ENCODE measurements around the gene ANP32B. TPM values are rescaled to one million over a fixed set of nuclear protein-coding genes. Genes with fewer than 3 reads are reported as not detected.

ANP32B gene
- polyA plus RNA-seq, 2 of the 4 experiments (the other 2 are of a cell fraction): 127 to 360 TPM

DNA sequence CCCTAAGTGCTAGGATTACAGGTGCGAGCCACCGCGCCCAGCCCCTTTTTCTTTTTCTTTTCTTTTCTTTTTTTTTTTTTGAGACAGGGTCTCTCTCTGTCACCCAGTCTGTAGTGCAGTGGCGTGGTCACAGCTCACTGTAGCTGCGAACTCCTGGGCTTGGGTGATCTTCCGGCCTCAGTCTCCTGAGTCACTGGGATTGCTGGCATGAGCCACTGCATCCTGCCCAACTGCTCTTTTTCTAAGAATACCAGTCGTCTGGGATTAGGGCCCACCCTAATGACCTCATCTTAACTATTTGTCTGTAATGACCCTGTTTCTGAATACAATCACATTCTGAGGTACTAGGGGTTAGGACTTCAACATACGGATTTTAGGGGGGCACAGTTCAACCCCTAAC lies 39.3 kb downstream of the ANP32B start:
- WGBS (ENCODE audit: missing lambda C conversion rate): 84% methylated on average over 8 of the region's 8 CpGs
- FAIRE-seq (no peak), ATAC-seq (no peak), DNase-seq (ENCODE audit: low read depth in 1 of 2, low spot score in 1 of 2) (no peak)
- TF ChIP-seq CTCF (IDR thresholded peaks at IDR 0.05) (no peak), CBX2 (IDR thresholded peaks at IDR 0.05; ENCODE audit: borderline replicate concordance, low read depth) (no peak), ELK1 (IDR thresholded peaks at IDR 0.05; ENCODE audit: low read depth, low read length) (no peak), TP53 (CRISPR knock-in tag; IDR thresholded peaks at IDR 0.05) (no peak), MAZ (IDR thresholded peaks at IDR 0.05; ENCODE audit: borderline replicate concordance, low read depth, low read length) (no peak), JUN (IDR thresholded peaks at IDR 0.05) (no peak)
- TF ChIP-seq, protein P1, sequence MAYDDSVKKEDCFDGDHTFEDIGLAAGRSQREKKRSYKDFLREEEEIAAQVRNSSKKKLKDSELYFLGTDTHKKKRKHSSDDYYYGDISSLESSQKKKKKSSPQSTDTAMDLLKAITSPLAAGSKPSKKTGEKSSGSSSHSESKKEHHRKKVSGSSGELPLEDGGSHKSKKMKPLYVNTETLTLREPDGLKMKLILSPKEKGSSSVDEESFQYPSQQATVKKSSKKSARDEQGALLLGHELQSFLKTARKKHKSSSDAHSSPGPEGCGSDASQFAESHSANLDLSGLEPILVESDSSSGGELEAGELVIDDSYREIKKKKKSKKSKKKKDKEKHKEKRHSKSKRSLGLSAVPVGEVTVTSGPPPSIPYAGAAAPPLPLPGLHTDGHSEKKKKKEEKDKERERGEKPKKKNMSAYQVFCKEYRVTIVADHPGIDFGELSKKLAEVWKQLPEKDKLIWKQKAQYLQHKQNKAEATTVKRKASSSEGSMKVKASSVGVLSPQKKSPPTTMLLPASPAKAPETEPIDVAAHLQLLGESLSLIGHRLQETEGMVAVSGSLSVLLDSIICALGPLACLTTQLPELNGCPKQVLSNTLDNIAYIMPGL (CRISPR knock-in tag; IDR thresholded peaks at IDR 0.05; ENCODE audit: borderline replicate concordance): no peak
- TF ChIP-seq, protein P2, sequence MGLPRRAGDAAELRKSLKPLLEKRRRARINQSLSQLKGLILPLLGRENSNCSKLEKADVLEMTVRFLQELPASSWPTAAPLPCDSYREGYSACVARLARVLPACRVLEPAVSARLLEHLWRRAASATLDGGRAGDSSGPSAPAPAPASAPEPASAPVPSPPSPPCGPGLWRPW (IDR thresholded peaks at IDR 0.05): no peak
- TF ChIP-seq, protein P3, sequence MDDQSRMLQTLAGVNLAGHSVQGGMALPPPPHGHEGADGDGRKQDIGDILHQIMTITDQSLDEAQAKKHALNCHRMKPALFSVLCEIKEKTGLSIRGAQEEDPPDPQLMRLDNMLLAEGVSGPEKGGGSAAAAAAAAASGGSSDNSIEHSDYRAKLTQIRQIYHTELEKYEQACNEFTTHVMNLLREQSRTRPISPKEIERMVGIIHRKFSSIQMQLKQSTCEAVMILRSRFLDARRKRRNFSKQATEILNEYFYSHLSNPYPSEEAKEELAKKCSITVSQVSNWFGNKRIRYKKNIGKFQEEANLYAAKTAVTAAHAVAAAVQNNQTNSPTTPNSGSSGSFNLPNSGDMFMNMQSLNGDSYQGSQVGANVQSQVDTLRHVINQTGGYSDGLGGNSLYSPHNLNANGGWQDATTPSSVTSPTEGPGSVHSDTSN (IDR thresholded peaks at IDR 0.05): no peak
- Histone ChIP-seq H3K4me1 (no peaks in the 10 kb centered on the region), H3K4me2 (no peak overlapping the region), H3K4me3 (no peak overlapping the region), H3K9me3 (no peaks in the 10 kb centered on the region), H3K27ac (no peak overlapping the region)
- ChIA-PET POLR2A (no interaction called here), CTCF (interaction anchor here (3.6 to 5.4 kb wide), 2 partner anchors 12 to 99 kb away, joined by 15 to 39 read pairs; partner anchors contain the start of gene TRMO)

DNA sequence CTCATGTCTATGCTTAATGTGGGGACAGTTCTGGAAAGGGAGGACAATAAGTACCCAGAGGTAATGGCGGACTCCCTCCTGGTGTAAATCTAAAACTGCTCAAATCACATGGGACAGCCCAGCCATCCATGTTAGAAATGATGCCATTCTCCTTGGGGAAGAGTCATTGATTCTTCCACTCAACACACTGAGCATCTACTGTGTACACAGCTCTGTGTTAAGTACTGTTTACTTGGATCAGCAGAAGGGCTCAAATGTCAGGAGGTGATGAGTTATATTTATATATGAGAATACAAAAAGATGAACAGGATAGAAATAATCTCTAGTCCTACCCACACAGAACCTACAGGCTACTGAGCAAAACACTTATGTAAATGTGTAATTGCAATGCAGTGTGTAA lies 41.6 kb downstream of the ANP32B start:
- Histone ChIP-seq H3K9me3 (no peaks in the 10 kb centered on the region), H3K4me1 (no peaks in the 10 kb centered on the region), H3K4me3 (no peak overlapping the region), H3K27ac (no peak overlapping the region), H3K4me2 (no peak overlapping the region)
- FAIRE-seq (no peak), DNase-seq (ENCODE audit: low read depth in 1 of 2, low spot score in 1 of 2) (no peak), ATAC-seq (no peak)
- TF ChIP-seq HEYL (CRISPR knock-in tag; IDR thresholded peaks at IDR 0.05) (no peak), BHLHE40 (IDR thresholded peaks at IDR 0.05; ENCODE audit: low read depth, low read length) (no peak), ZC3H11A (IDR thresholded peaks at IDR 0.05) (no peak), ZSCAN20 (CRISPR knock-in tag; IDR thresholded peaks at IDR 0.05) (no peak), RARB (CRISPR knock-in tag; IDR thresholded peaks at IDR 0.05) (no peak)
- TF ChIP-seq, protein P4, sequence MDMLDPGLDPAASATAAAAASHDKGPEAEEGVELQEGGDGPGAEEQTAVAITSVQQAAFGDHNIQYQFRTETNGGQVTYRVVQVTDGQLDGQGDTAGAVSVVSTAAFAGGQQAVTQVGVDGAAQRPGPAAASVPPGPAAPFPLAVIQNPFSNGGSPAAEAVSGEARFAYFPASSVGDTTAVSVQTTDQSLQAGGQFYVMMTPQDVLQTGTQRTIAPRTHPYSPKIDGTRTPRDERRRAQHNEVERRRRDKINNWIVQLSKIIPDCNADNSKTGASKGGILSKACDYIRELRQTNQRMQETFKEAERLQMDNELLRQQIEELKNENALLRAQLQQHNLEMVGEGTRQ (IDR thresholded peaks at IDR 0.05): no peak
- ChIA-PET POLR2A (no interaction called here), CTCF (interaction anchor here (1.2 to 6.8 kb wide), 6 partner anchors 8 to 101 kb away, joined by 8 to 32 read pairs (median 10); partner anchors contain the start of genes ANP32B and TRMO)
- 100% methylated on average over 1 of the region's 1 CpG for WGBS (ENCODE audit: missing lambda C conversion rate)

DNA sequence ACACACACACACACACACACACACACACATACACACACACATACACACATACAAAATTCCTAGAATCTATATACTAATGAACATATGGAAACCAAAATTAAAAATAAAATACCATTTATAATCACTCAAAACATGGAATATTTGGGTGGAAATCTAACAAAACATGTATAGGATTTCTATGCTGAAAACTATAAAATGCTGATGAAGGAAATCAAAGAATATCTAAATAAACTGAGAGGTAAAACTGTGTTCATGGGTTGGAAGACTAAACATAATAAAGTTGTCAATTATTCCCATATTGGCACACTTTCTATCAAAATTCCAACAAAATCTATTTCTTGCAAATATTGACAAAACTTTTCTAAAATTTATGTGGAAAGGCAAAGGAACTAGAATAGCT lies 48.0 kb downstream of the ANP32B start:
- Histone ChIP-seq H3K4me2 (no peak overlapping the region), H3K4me3 (no peak overlapping the region), H3K9me3 (no peaks in the 10 kb centered on the region), H3K27ac (no peak overlapping the region), H3K4me1 (no peaks in the 10 kb centered on the region)
- DNase-seq (ENCODE audit: low read depth in 1 of 2, low spot score in 1 of 2) (no peak), FAIRE-seq (no peak), ATAC-seq (no peak)
- TF ChIP-seq MAFK (IDR thresholded peaks at IDR 0.05; ENCODE audit: partially characterized antibody) (peak; percentile 20), RARB (CRISPR knock-in tag; IDR thresholded peaks at IDR 0.05) (no peak)
- CTCF ChIA-PET: interaction anchor here (1.4 to 1.9 kb wide), 2 partner anchors 11 to 108 kb away, joined by 5 to 7 read pairs; no protein-coding TSS in a partner anchor
- POLR2A ChIA-PET: no interaction called here
